Measurements from ENCODE around the gene PIGK. TPM values are rescaled to one million over a fixed set of nuclear protein-coding genes. Genes with fewer than 3 reads are reported as not detected.
A peak's percentile ranks its signal among the peaks of the same experiment; 100 is the strongest.

The PIGK gene
- total and polyA plus RNA-seq, 2 donors (not counting 1 experiment from before 2014, with no cell fraction given) = 3.1 to 14.9 TPM

- Histone ChIP-seq H3K27ac (ENCODE audit: low read length in 2 of 2) (no peak overlapping the region), H3K36me3 (replicated peaks in 1 of 2; ENCODE audit: control extremely low read depth in 1 of 2, control insufficient read depth in 1 of 2, extremely low read depth in 1 of 2, insufficient read depth in 2 of 2, low read length in 1 of 2) (no peaks in the 10 kb centered on the region), H3K4me1 (ENCODE audit: control insufficient read depth in 2 of 2, insufficient read depth in 2 of 2, low read length in 2 of 2) (no peaks in the 10 kb centered on the region), H3K9me3 (ENCODE audit: control extremely low read depth in 1 of 3, control insufficient read depth in 2 of 3, insufficient read depth in 1 of 3, low read length in 2 of 3) (no peaks in the 10 kb centered on the region), H3K4me3 (ENCODE audit: control extremely low read depth in 1 of 5, extremely low read depth in 1 of 5, insufficient read depth in 1 of 5, low read depth in 2 of 5, low read length in 4 of 5) (no peak overlapping the region), H3K27me3 (replicated peaks in 1 of 4; ENCODE audit: control extremely low read depth in 1 of 4, control insufficient read depth in 3 of 4, insufficient read depth in 4 of 4, low read length in 3 of 4) (no peaks in the 10 kb centered on the region), H3K4me2 (replicated peaks; ENCODE audit: low read depth, low read length, poor library complexity, severe bottlenecking) (no peak overlapping the region), H4K20me1 (ENCODE audit: control insufficient read depth, insufficient read depth, low read length, poor library complexity, severe bottlenecking) (no peaks in the 10 kb centered on the region), H2AFZ (ENCODE audit: insufficient read depth, low read depth, low read length, poor library complexity, severe bottlenecking) (no peak overlapping the region), H3K79me2 (ENCODE audit: control insufficient read depth, insufficient read depth, low read length) (no peaks in the 10 kb centered on the region), H3K9ac (ENCODE audit: low read length) (no peak overlapping the region)
- no peak overlapping the region for H3K27ac Mint-ChIP-seq
- H3K9me3 Mint-ChIP-seq (ENCODE audit: insufficient read depth) = peaks cover 2% of the 10 kb centered on the region
- intact Hi-C loops (cut with micrococcal nuclease) = no loop called here
- ChIA-PET CTCF (no interaction called here), POLR2A (no interaction called here)
- no peaks in the 10 kb centered on the region for H3K4me1 Mint-ChIP-seq
- H3K27me3 Mint-ChIP-seq = peaks cover 3% of the 10 kb centered on the region
- 84% methylated on average over 2 of the region's 2 CpGs for WGBS (ENCODE audit: insufficient coverage)
- TF ChIP-seq, protein P1, sequence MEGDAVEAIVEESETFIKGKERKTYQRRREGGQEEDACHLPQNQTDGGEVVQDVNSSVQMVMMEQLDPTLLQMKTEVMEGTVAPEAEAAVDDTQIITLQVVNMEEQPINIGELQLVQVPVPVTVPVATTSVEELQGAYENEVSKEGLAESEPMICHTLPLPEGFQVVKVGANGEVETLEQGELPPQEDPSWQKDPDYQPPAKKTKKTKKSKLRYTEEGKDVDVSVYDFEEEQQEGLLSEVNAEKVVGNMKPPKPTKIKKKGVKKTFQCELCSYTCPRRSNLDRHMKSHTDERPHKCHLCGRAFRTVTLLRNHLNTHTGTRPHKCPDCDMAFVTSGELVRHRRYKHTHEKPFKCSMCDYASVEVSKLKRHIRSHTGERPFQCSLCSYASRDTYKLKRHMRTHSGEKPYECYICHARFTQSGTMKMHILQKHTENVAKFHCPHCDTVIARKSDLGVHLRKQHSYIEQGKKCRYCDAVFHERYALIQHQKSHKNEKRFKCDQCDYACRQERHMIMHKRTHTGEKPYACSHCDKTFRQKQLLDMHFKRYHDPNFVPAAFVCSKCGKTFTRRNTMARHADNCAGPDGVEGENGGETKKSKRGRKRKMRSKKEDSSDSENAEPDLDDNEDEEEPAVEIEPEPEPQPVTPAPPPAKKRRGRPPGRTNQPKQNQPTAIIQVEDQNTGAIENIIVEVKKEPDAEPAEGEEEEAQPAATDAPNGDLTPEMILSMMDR (IDR thresholded peaks at IDR 0.05) = no peak
- TF ChIP-seq EZH2 (IDR thresholded peaks at IDR 0.05; ENCODE audit: borderline replicate concordance, insufficient read depth, low read depth, low read length, poor library complexity, severe bottlenecking) = no peak
- ATAC-seq (ENCODE audit: low read depth) = no peak
- H3K4me3 Mint-ChIP-seq = no peak overlapping the region
- no peak for DNase-seq
These were observed 155.0 kb downstream of the PIGK start for GRCh38 chr1:77064246-77064645.

GRCh38 chr1:77063118-77063517 lies 156.1 kb downstream of the PIGK start:
- intact Hi-C loops (cut with micrococcal nuclease) = no loop called here
- no peak for TF ChIP-seq EZH2 (IDR thresholded peaks at IDR 0.05; ENCODE audit: borderline replicate concordance, insufficient read depth, low read depth, low read length, poor library complexity, severe bottlenecking)
- TF ChIP-seq, protein P1 (IDR thresholded peaks at IDR 0.05) = no peak
- H3K4me3 Mint-ChIP-seq = no peak overlapping the region
- Histone ChIP-seq H3K27ac (ENCODE audit: low read length in 2 of 2) (no peak overlapping the region), H3K27me3 (replicated peaks in 1 of 4; ENCODE audit: control extremely low read depth in 1 of 4, control insufficient read depth in 3 of 4, insufficient read depth in 4 of 4, low read length in 3 of 4) (no peaks in the 10 kb centered on the region), H3K4me1 (ENCODE audit: control insufficient read depth in 2 of 2, insufficient read depth in 2 of 2, low read length in 2 of 2) (no peaks in the 10 kb centered on the region), H3K9me3 (ENCODE audit: control extremely low read depth in 1 of 3, control insufficient read depth in 2 of 3, insufficient read depth in 1 of 3, low read length in 2 of 3) (no peaks in the 10 kb centered on the region), H4K20me1 (ENCODE audit: control insufficient read depth, insufficient read depth, low read length, poor library complexity, severe bottlenecking) (no peaks in the 10 kb centered on the region), H3K79me2 (ENCODE audit: control insufficient read depth, insufficient read depth, low read length) (no peaks in the 10 kb centered on the region), H3K9ac (ENCODE audit: low read length) (no peak overlapping the region), H3K4me3 (ENCODE audit: control extremely low read depth in 1 of 5, extremely low read depth in 1 of 5, insufficient read depth in 1 of 5, low read depth in 2 of 5, low read length in 4 of 5) (no peak overlapping the region), H3K4me2 (replicated peaks; ENCODE audit: low read depth, low read length, poor library complexity, severe bottlenecking) (no peak overlapping the region), H3K36me3 (replicated peaks in 1 of 2; ENCODE audit: control extremely low read depth in 1 of 2, control insufficient read depth in 1 of 2, extremely low read depth in 1 of 2, insufficient read depth in 2 of 2, low read length in 1 of 2) (no peaks in the 10 kb centered on the region), H2AFZ (ENCODE audit: insufficient read depth, low read depth, low read length, poor library complexity, severe bottlenecking) (no peak overlapping the region)
- ATAC-seq (ENCODE audit: low read depth) (no peak), DNase-seq (no peak)
- 66% methylated on average over 2 of the region's 4 CpGs for WGBS (ENCODE audit: insufficient coverage)
- no peaks in the 10 kb centered on the region for H3K4me1 Mint-ChIP-seq
- ChIA-PET POLR2A (no interaction called here), CTCF (no interaction called here)
- peak overlapping the region; percentile 43 for H3K27ac Mint-ChIP-seq
- peaks cover 2% of the 10 kb centered on the region for H3K9me3 Mint-ChIP-seq (ENCODE audit: insufficient read depth)
- peaks cover 3% of the 10 kb centered on the region for H3K27me3 Mint-ChIP-seq

Data from B cell (primary cell).